KMS-11 (cell line): Measurements from ENCODE around the gene CTNNA2.
A peak's percentile ranks its signal among the peaks of the same experiment; 100 is the strongest.

Experiments used
- H2AFZ ChIP-seq: fragments of 200-600 bp; sonication (generic); 2 replicates; pipeline ENCODE4 v1.6.1; 2016; ENCODE audit warnings: antibody characterized with exemption, mixed run types, low read depth
- H3K27ac ChIP-seq: fragments of 200-600 bp; sonication (generic); 2 replicates; pipeline ENCODE4 v1.6.1; 2016; ENCODE audit warnings: mild to moderate bottlenecking, mixed run types
- H3K27me3 ChIP-seq: fragments of 200-600 bp; sonication (generic); 2 replicates; pipeline ENCODE4 v1.6.1; 2017; ENCODE audit warnings: mild to moderate bottlenecking, low read depth, mixed run types, moderate library complexity; ENCODE audit not compliant: insufficient read depth
- H3K36me3 ChIP-seq: fragments of 200-600 bp; sonication (generic); 2 replicates; pipeline ENCODE4 v1.6.1; 2017; ENCODE audit warnings: mild to moderate bottlenecking, mixed run types; ENCODE audit not compliant: insufficient read depth
- H3K4me1 ChIP-seq: fragments of 200-600 bp; sonication (generic); 2 replicates; pipeline ENCODE4 v1.6.1; 2016; ENCODE audit warnings: mild to moderate bottlenecking, low read depth, mixed run types; ENCODE audit not compliant: poor library complexity, severe bottlenecking
- H3K4me2 ChIP-seq: fragments of 200-600 bp; sonication (generic); 2 replicates; pipeline ENCODE4 v1.7.0; 2016; ENCODE audit warnings: mild to moderate bottlenecking, mixed run types
- H3K4me3 ChIP-seq: fragments of 200-600 bp; sonication (generic); IDR thresholded peaks from 2 replicates; pipeline ENCODE4 v1.6.1; 2017; ENCODE audit warnings: low read depth, low read length, mixed read lengths; ENCODE audit not compliant: insufficient read depth
- H3K79me2 ChIP-seq: fragments of 200-600 bp; sonication (generic); 2 replicates; pipeline ENCODE4 v1.6.1; 2016; ENCODE audit warnings: low read depth, mixed run types; ENCODE audit not compliant: insufficient read depth
- H3K9ac ChIP-seq: fragments of 200-600 bp; sonication (generic); 2 replicates; pipeline ENCODE4 v1.6.1; 2016; ENCODE audit warnings: mild to moderate bottlenecking, mixed run types
- H4K20me1 ChIP-seq: fragments of 200-600 bp; sonication (generic); 2 replicates; pipeline ENCODE4 v1.6.1; 2016; ENCODE audit warnings: mild to moderate bottlenecking, mixed run types; ENCODE audit not compliant: insufficient read depth
- CTCF ChIP-seq: fragments of 200-600 bp; sonication (generic); conservative IDR thresholded peaks from 2 replicates; pipeline ENCODE4 v1.6.1; 2017; ENCODE audit warnings: low read depth, mild to moderate bottlenecking, antibody characterized with exemption, low read length, moderate library complexity, mixed read lengths

CTNNA2 gene

GRCh38 chr2:79862756-79863155 lies 349.9 kb downstream of the CTNNA2 start:
- TF ChIP-seq CTCF = no peak
- H2AFZ ChIP-seq = no peak overlapping the region
- H3K79me2 ChIP-seq = no peaks in the 10 kb centered on the region
- H3K4me3 ChIP-seq = no peak overlapping the region
- no peaks in the 10 kb centered on the region for H3K36me3 ChIP-seq
- H3K27ac ChIP-seq = no peak overlapping the region
- no peak overlapping the region for H3K4me2 ChIP-seq
- no peaks in the 10 kb centered on the region for H3K27me3 ChIP-seq
- H3K9ac ChIP-seq = no peak overlapping the region
- no peaks in the 10 kb centered on the region for H3K4me1 ChIP-seq
- H4K20me1 ChIP-seq = no peaks in the 10 kb centered on the region

- no peaks in the 10 kb centered on the region for H3K36me3 ChIP-seq
- H3K4me1 ChIP-seq = no peaks in the 10 kb centered on the region
- H2AFZ ChIP-seq = no peak overlapping the region
- no peak for TF ChIP-seq CTCF
- no peak overlapping the region for H3K27ac ChIP-seq
- H4K20me1 ChIP-seq = no peaks in the 10 kb centered on the region
- no peaks in the 10 kb centered on the region for H3K27me3 ChIP-seq
- no peak overlapping the region for H3K4me2 ChIP-seq
- H3K4me3 ChIP-seq = no peak overlapping the region
- no peaks in the 10 kb centered on the region for H3K79me2 ChIP-seq
- no peak overlapping the region for H3K9ac ChIP-seq
These were observed 359.8 kb downstream of the CTNNA2 start for GRCh38 chr2:79872656-79873055.

- H3K27ac ChIP-seq = no peak overlapping the region
- no peaks in the 10 kb centered on the region for H3K79me2 ChIP-seq
- H3K27me3 ChIP-seq = no peaks in the 10 kb centered on the region
- no peak overlapping the region for H3K4me3 ChIP-seq
- no peak overlapping the region for H3K9ac ChIP-seq
- no peak overlapping the region for H2AFZ ChIP-seq
- no peaks in the 10 kb centered on the region for H3K36me3 ChIP-seq
- no peak overlapping the region for H3K4me2 ChIP-seq
- TF ChIP-seq CTCF = no peak
- no peaks in the 10 kb centered on the region for H3K4me1 ChIP-seq
- no peaks in the 10 kb centered on the region for H4K20me1 ChIP-seq
These were observed 361.2 kb downstream of the CTNNA2 start for GRCh38 chr2:79874015-79874414.

GRCh38 chr2:79876430-79876829 lies 363.6 kb downstream of the CTNNA2 start:
- Histone ChIP-seq H3K36me3 (no peaks in the 10 kb centered on the region), H3K9ac (no peak overlapping the region), H3K4me2 (no peak overlapping the region), H3K4me3 (no peak overlapping the region), H3K27me3 (no peaks in the 10 kb centered on the region), H3K79me2 (no peaks in the 10 kb centered on the region), H4K20me1 (no peaks in the 10 kb centered on the region), H3K4me1 (no peaks in the 10 kb centered on the region), H2AFZ (no peak overlapping the region), H3K27ac (no peak overlapping the region)
- TF ChIP-seq CTCF = peak; percentile 49

- no peaks in the 10 kb centered on the region for H3K27me3 ChIP-seq
- H3K79me2 ChIP-seq = no peaks in the 10 kb centered on the region
- H2AFZ ChIP-seq = no peak overlapping the region
- H3K27ac ChIP-seq = no peak overlapping the region
- H3K4me3 ChIP-seq = no peak overlapping the region
- no peaks in the 10 kb centered on the region for H3K36me3 ChIP-seq
- H4K20me1 ChIP-seq = no peaks in the 10 kb centered on the region
- H3K9ac ChIP-seq = no peak overlapping the region
- no peak overlapping the region for H3K4me2 ChIP-seq
- TF ChIP-seq CTCF = no peak
- no peaks in the 10 kb centered on the region for H3K4me1 ChIP-seq
These were observed 369.7 kb downstream of the CTNNA2 start for GRCh38 chr2:79882548-79882947.
